Body of pancreas (tissue), 4 donors: ENCODE data around the gene CFAP161. TPM values are rescaled to one million over a fixed set of nuclear protein-coding genes. Genes with fewer than 3 reads are reported as not detected.
"Not testable (repeated sequence)": the region's sequence is repeated elsewhere in the genome, so short reads cannot be mapped to it uniquely, and the experiment has no call there.

Source experiments
- ATAC-seq: fragments of 150-250 bp; one replicate; pipeline ENCODE4 v1.9.1; 2016
- DNase-seq, 4 donors: peaks; one replicate each; pipeline ENCODE4 v3.0.0-alpha.2; 2019
- H3K27ac ChIP-seq, 4 donors: fragments of 200-600 bp; sonication (generic); 1 replicate in 3 of 4; 2 replicates in 1 of 4; pipeline versions ENCODE4 v1.5.1 to v1.6.1; 2016 to 2019; ENCODE audit warnings: mild to moderate bottlenecking in 1 of 4, mixed read lengths in 1 of 4, moderate library complexity in 1 of 4
- H3K27me3 ChIP-seq, 2 donors: fragments of 200-600 bp; sonication (generic); one replicate each; pipeline ENCODE4 v1.6.0; 2016; ENCODE audit warnings: mild to moderate bottlenecking in 1 of 2
- H3K36me3 ChIP-seq, 2 donors: fragments of 200-600 bp; sonication (generic); replicated peaks in 1 of 2; 2 replicates each; pipeline ENCODE4 v1.5.1; 2016; ENCODE audit warnings: low read depth in 2 of 2; ENCODE audit not compliant: insufficient read depth in 1 of 2
- H3K4me1 ChIP-seq: fragments of 200-600 bp; sonication (generic); one replicate; pipeline ENCODE4 v1.6.0; 2016
- H3K4me3 ChIP-seq, 2 donors: fragments of 200-600 bp; sonication (generic); 1 replicate in 1 of 2; 2 replicates in 1 of 2; pipeline ENCODE4 v1.5.1; 2016 to 2019
- H3K9me3 ChIP-seq, 3 donors: fragments of 200-600 bp; sonication (generic); 1 replicate in 2 of 3; 2 replicates in 1 of 3; pipeline ENCODE4 v1.5.1; 2016
- CTCF ChIP-seq, 7 experiments: fragments of 450-650 bp in 4 of 7; fragments of 200-600 bp in 3 of 7; sonication (generic) in 3 of 7; IDR thresholded peaks; one replicate each; pipeline ENCODE4 v1.5.1; 2016 to 2019; ENCODE audit warnings: antibody characterized with exemption in 7 of 7
- POLR2A ChIP-seq, 3 donors: fragments of 450-650 bp; IDR thresholded peaks; one replicate each; pipeline ENCODE4 v1.6.1; 2016; ENCODE audit warnings: antibody characterized with exemption in 3 of 3, mild to moderate bottlenecking in 2 of 3
- WGBS, 2 donors: methylation state at CpG; one replicate each; pipeline ENCODE4 v1.1.5; 2017; 5-methylcytosine and 5-hydroxymethylcytosine counted together
- intact Hi-C: fragments of 100-400 bp; cut with DNase I; formaldehyde crosslinking; loops from one replicate; pipeline ENCODE4 v1.15.1; 2023
- total RNA-seq, 2 donors: library from RNA; depleted of rRNA; stranded (reverse); fragments of >200 nt; gene quantifications; one replicate each; pipeline ENCODE4 v1.1.0, GENCODE V29; 2016

CFAP161 gene
- total RNA-seq, 2 donors from 2014 or later: not detected

- Histone ChIP-seq H3K4me3 (no peak overlapping the region), H3K4me1 (peaks cover 20% of the 10 kb centered on the region), H3K9me3 (no peaks in the 10 kb centered on the region), H3K27me3 (no peaks in the 10 kb centered on the region), H3K36me3 (no peaks in the 10 kb centered on the region), H3K27ac (no peak overlapping the region)
- TF ChIP-seq CTCF (IDR thresholded peaks at IDR 0.05): no peak
- no peak for TF ChIP-seq POLR2A (IDR thresholded peaks at IDR 0.05)
- intact Hi-C loops: no loop called here
- 93 to 97% methylated on average over 3 of the region's 3 CpGs for WGBS, 2 donors
- ATAC-seq (no peak), DNase-seq (no peak)
Measured at GRCh38 chr15:81117136-81117535, 16.9 kb upstream of the CFAP161 start.

- no peaks in the 10 kb centered on the region for H3K27me3 ChIP-seq
- no peak overlapping the region for H3K4me3 ChIP-seq
- DNase-seq (no peak), ATAC-seq (no peak)
- H3K27ac ChIP-seq: no peak overlapping the region
- no peaks in the 10 kb centered on the region for H3K9me3 ChIP-seq
- intact Hi-C loops: no loop called here
- 66 to 79% methylated on average over 3 of the region's 3 CpGs for WGBS, 2 donors
- no peak for TF ChIP-seq CTCF (IDR thresholded peaks at IDR 0.05)
- TF ChIP-seq POLR2A (IDR thresholded peaks at IDR 0.05): no peak
- H3K36me3 ChIP-seq: no peaks in the 10 kb centered on the region
- peaks cover 20% of the 10 kb centered on the region for H3K4me1 ChIP-seq
Measured at GRCh38 chr15:81117581-81117980, 16.5 kb upstream of the CFAP161 start.

- peaks cover 17% of the 10 kb centered on the region for H3K4me1 ChIP-seq
- H3K27me3 ChIP-seq: no peaks in the 10 kb centered on the region
- H3K27ac ChIP-seq: no peak overlapping the region
- ATAC-seq: peak; percentile 45
- 15 to 38% methylated on average over 14 to 41 of the region's 42 CpGs for WGBS, 2 donors
- H3K9me3 ChIP-seq: no peaks in the 10 kb centered on the region
- TF ChIP-seq CTCF (IDR thresholded peaks at IDR 0.05): peak in 1 of 7 experiments; percentile 4
- TF ChIP-seq POLR2A (IDR thresholded peaks at IDR 0.05): no peak
- DNase-seq: peak in 3 of 4 donors; percentile 15 to 46 (median 28)
- intact Hi-C loops: no loop called here
- no peak overlapping the region for H3K4me3 ChIP-seq
- no peaks in the 10 kb centered on the region for H3K36me3 ChIP-seq
Measured at GRCh38 chr15:81118361-81118760, 15.7 kb upstream of the CFAP161 start.

GRCh38 chr15:81120069-81120468, 14.0 kb upstream of the CFAP161 start:
- no peaks in the 10 kb centered on the region for H3K27me3 ChIP-seq
- DNase-seq: no peak
- TF ChIP-seq POLR2A (IDR thresholded peaks at IDR 0.05): no peak
- TF ChIP-seq CTCF (IDR thresholded peaks at IDR 0.05): no peak
- no peak overlapping the region for H3K27ac ChIP-seq
- H3K36me3 ChIP-seq: no peaks in the 10 kb centered on the region
- no peak overlapping the region for H3K4me3 ChIP-seq
- H3K4me1 ChIP-seq: peaks cover 5% of the 10 kb centered on the region
- intact Hi-C loops: no loop called here
- no peaks in the 10 kb centered on the region for H3K9me3 ChIP-seq
- no peak for ATAC-seq

GRCh38 chr15:81126892-81127291, 7.2 kb upstream of the CFAP161 start:
- Histone ChIP-seq H3K9me3 (no peaks in the 10 kb centered on the region), H3K27me3 (no peaks in the 10 kb centered on the region), H3K4me1 (peaks cover 18% of the 10 kb centered on the region), H3K36me3 (no peaks in the 10 kb centered on the region), H3K27ac (no peak overlapping the region), H3K4me3 (no peak overlapping the region)
- WGBS, 2 donors: 13 to 14% methylated on average over 3 of the region's 3 CpGs
- intact Hi-C loops: no loop called here
- DNase-seq (peak; percentile 28 to 70 (median 36)), ATAC-seq (no peak)
- TF ChIP-seq CTCF (IDR thresholded peaks at IDR 0.05) (no peak), POLR2A (IDR thresholded peaks at IDR 0.05) (no peak)

- H3K4me1 ChIP-seq, ATAC-seq, H3K27me3 ChIP-seq, H3K4me3 ChIP-seq, H3K9me3 ChIP-seq, H3K36me3 ChIP-seq, intact Hi-C loops, DNase-seq, H3K27ac ChIP-seq: not testable (repeated sequence)
- 76 to 88% methylated on average over 6 of the region's 6 CpGs for WGBS, 2 donors
Measured at GRCh38 chr15:81141478-81141877, 7.4 kb downstream of the CFAP161 start.
